Psoas muscle (tissue), 8 donors: ENCODE measurements around the gene OSTN. TPM values are rescaled to one million over a fixed set of nuclear protein-coding genes. Genes with fewer than 3 reads are reported as not detected.

Experiments used
- ATAC-seq, 4 donors: fragments of 200-7000 bp; cut with Tn5 transposase; one replicate each; pipeline ENCODE4 v1.9.1; 2020; ENCODE audit warnings: moderate library complexity in 3 of 4, mild to moderate bottlenecking in 2 of 4
- DNase-seq, 2 donors: peaks; one replicate each; pipeline ENCODE4 v3.0.0-alpha.2; 2020
- H3K27ac ChIP-seq: fragments of 200-600 bp; one replicate; pipeline ENCODE4 v1.8.0; 2022
- H3K27me3 ChIP-seq, 3 donors: fragments of 200-600 bp in 1 of 3; one replicate each; pipeline versions ENCODE4 v1.6.1 to v1.8.0; 2013 to 2022; ENCODE audit warnings: low read length in 2 of 3, mild to moderate bottlenecking in 2 of 3, moderate library complexity in 1 of 3; ENCODE audit not compliant: insufficient read depth in 3 of 3
- H3K36me3 ChIP-seq, 2 donors: fragments of 200-600 bp in 1 of 2; one replicate each; pipeline versions ENCODE4 v1.6.1 to v1.8.0; 2013 to 2022; ENCODE audit warnings: low read depth in 1 of 2, mild to moderate bottlenecking in 1 of 2, moderate library complexity in 1 of 2; ENCODE audit not compliant: insufficient read depth in 1 of 2
- H3K4me1 ChIP-seq: fragments of 200-600 bp; one replicate; pipeline ENCODE4 v1.8.0; 2022
- H3K4me3 ChIP-seq: fragments of 200-600 bp; one replicate; pipeline ENCODE4 v1.8.0; 2022; ENCODE audit warnings: mild to moderate bottlenecking
- H3K9me3 ChIP-seq: fragments of 200-600 bp; one replicate; pipeline ENCODE4 v1.8.0; 2022
- CTCF ChIP-seq: fragments of 200-600 bp; IDR thresholded peaks from one replicate; pipeline ENCODE4 v1.8.0; 2022; ENCODE audit warnings: antibody characterized with exemption
- WGBS, 3 donors: extraction: QIAGEN DNeasy Blood & Tissue Kit; methylation state at CpG; one replicate each; pipeline versions ENCODE4 v1.1.6 to v1.1.7; 2013; 5-methylcytosine and 5-hydroxymethylcytosine counted together
- intact Hi-C, 2 donors: fragments of 100-400 bp; cut with DNase I; formaldehyde crosslinking; loops; one replicate each; pipeline versions ENCODE4 v1.11.0 to v1.14.2; 2022
- polyA plus RNA-seq, 3 donors: library from polyadenylated mRNA; stranded (reverse); fragments of 200-250 nt; gene quantifications; one replicate each; pipeline ENCODE4 v1.2.3, GENCODE V29; 2013
- total RNA-seq, 4 donors: library from RNA; stranded (reverse); fragmentation: NEBNext Ultra II Directional in 2 of 4; extraction: Animal tissue kit (Norgen Biotek cat#: 25700) in 2 of 4; gene quantifications; one replicate each; pipeline versions ENCODE4 v1.2.1 to v1.2.4, GENCODE V29; 2021 to 2023
- donor health status: healthy with polysubstance abuse.
- donor health status: DM: no; HTN: no; CAD: no; lungs with moderate emphysema.
- donor health status: Bipolar disorder and iron deficiency.
- donor health status: healthy.
- donor health status: DM: yes; HTN: yes; CAD: no.
- donor health status: DM: no; HTN: no; CAD: no.
- donor health status: DM: no; HTN: no; CAD: no.
- donor health status: DM: yes; HTN: yes; CAD: no.

OSTN gene
- total and polyA plus RNA-seq, 7 donors, result 0.05 to 0.34 (median 0.16) TPM; not detected in 3

- no peak for DNase-seq
- intact Hi-C loops, result no loop called here
- Histone ChIP-seq H3K4me3 (no peak overlapping the region), H3K27me3 (no peaks in the 10 kb centered on the region), H3K4me1 (no peaks in the 10 kb centered on the region), H3K27ac (no peak overlapping the region), H3K36me3 (no peaks in the 10 kb centered on the region), H3K9me3 (no peaks in the 10 kb centered on the region)
- TF ChIP-seq CTCF, result no peak
- WGBS, 3 donors, result 94 to 97% (median 94%) methylated on average over 1 of the region's 1 CpG
- ATAC-seq, result no peak
These were observed 33.2 kb upstream of the OSTN start for GRCh38 chr3:191165802-191166201.

- no peaks in the 10 kb centered on the region for H3K36me3 ChIP-seq
- no peak for TF ChIP-seq CTCF
- no peak overlapping the region for H3K27ac ChIP-seq
- H3K4me1 ChIP-seq, result no peaks in the 10 kb centered on the region
- DNase-seq (no peak), ATAC-seq (no peak)
- no peak overlapping the region for H3K4me3 ChIP-seq
- H3K27me3 ChIP-seq, result no peaks in the 10 kb centered on the region
- H3K9me3 ChIP-seq, result no peaks in the 10 kb centered on the region
- WGBS, 3 donors, result 27 to 73% (median 33%) methylated on average over 3 of the region's 3 CpGs
- intact Hi-C loops, result no loop called here
These were observed 32.7 kb upstream of the OSTN start for GRCh38 chr3:191166368-191166767.

- intact Hi-C loops, result no loop called here
- Histone ChIP-seq H3K27me3 (no peaks in the 10 kb centered on the region), H3K27ac (no peak overlapping the region), H3K36me3 (no peaks in the 10 kb centered on the region), H3K9me3 (no peaks in the 10 kb centered on the region), H3K4me1 (no peaks in the 10 kb centered on the region), H3K4me3 (no peak overlapping the region)
- ATAC-seq (no peak), DNase-seq (no peak)
- no peak for TF ChIP-seq CTCF
These were observed 29.5 kb upstream of the OSTN start for GRCh38 chr3:191169566-191169965.

- 50 to 94% (median 79%) methylated on average over 2 of the region's 2 CpGs for WGBS, 3 donors
- ATAC-seq, result no peak
- no peaks in the 10 kb centered on the region for H3K9me3 ChIP-seq
These were observed 28.9 kb upstream of the OSTN start for GRCh38 chr3:191170097-191170496.

More at GRCh38 chr3:191170097-191170496, 28.9 kb upstream of the OSTN start:
- intact Hi-C loops, result no loop called here
- Histone ChIP-seq H3K4me1 (no peaks in the 10 kb centered on the region), H3K27me3 (no peaks in the 10 kb centered on the region), H3K4me3 (no peak overlapping the region), H3K27ac (no peak overlapping the region), H3K36me3 (no peaks in the 10 kb centered on the region)
- TF ChIP-seq CTCF, result no peak
- DNase-seq, result no peak
